Activated CD4-positive, alpha-beta T cell treated with anti-CD3 and anti-CD28 coated beads, Interleukin-2, amount 50 U/mL, for 4 hours (primary cell): ENCODE results near the gene ILDR1.

Experiments used
- DNase-seq, 2 experiments: peaks; one replicate each; pipeline ENCODE4 v3.0.0-alpha.2; 2020

ILDR1 gene

DNA sequence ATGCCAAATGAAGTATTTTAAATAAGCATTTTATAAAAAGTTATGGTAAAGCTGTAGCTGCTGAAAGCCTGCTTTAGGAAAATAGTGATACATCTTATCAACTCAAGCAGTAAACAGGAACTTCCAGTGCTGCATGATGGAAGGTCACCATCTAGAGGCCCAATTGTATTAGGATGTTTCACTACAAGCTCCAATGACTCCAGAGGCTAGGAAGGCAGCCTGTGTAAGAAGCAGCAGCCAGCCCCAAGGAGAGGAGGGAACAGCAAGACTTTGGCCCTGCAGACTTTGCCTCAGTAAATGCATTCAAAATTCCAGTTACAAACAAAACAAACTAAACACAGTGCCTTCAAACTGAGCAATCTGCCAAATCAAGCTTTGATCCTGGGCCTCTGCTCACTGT is 32.1 kb downstream of the ILDR1 start:
- DNase-seq: no peak

DNA sequence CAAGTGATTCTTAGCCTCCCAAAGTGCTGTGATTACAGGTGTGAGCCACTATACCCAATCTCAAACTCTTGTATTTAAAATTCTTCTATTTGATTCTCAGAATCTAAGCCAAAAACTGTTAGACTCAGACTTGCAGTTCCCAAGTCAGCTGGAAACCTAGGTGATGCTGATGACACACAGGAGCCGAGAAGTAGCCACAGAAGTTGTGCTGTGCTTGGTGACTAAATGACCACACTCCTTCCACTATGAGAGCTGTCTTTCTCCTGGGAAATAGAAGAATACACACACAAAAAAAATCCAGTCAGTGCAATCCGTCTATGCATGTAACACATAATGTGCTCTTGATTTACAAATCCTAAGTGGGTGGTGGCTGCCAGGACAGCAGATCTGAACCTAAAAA is 33.9 kb downstream of the ILDR1 start:
- no peak for DNase-seq

DNA sequence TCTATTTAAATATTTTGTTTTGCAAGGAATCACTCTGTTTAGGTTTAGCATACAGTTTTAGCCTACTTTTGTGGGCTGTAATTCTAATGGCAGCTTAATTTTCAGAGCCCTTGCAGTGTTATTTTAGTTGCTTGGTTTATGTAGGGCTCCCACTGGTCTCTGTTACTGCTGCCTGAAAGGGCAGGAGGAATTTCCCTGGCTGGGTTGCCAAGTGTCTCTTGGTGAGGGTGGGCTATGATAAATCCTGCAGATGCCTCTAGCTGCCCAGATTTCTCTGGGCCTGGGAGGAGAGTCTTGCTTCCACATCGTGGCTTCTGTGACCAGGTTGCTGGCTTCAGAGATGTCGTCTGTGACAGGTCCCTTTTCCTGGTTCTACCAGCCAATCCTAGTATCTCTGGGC is 36.2 kb downstream of the ILDR1 start:
- DNase-seq: no peak

DNA sequence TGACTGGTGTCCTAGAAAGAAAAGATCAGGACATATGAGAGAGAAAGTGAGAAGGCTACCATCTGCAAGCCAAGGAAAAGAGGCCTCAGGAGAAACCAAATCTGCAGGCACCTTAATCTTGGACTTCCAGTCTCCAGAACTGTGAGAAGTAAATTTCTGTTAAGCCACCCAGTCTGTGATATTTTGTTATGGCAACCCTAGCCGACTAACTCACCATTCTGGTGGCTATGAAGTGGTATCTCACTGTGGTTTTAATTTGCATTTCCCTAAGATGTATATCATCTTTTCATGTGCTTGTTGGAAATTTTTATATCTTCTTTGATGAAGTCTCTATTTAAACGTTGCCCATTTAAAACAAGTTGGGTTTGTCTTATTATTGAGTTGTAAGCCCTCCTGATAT is 40.6 kb downstream of the ILDR1 start:
- no peak for DNase-seq

DNA sequence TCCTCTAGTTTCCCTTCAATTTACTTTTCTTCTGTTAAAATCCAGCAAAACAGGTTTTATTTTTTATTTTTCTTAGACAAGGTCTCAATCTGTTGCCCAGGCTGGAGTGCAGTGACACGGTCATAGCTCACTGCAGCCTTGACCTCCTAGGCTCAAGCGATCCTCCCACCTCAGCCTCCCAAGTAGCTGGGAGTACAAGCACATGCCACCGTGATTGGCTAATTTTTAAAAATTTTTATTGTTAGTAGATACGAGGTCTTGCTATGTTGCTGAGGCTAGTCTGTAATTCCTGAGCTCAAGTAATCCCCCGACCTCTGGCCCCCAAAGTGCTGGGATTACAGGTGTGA is 41.6 kb downstream of the ILDR1 start:
- DNase-seq: no peak

DNA sequence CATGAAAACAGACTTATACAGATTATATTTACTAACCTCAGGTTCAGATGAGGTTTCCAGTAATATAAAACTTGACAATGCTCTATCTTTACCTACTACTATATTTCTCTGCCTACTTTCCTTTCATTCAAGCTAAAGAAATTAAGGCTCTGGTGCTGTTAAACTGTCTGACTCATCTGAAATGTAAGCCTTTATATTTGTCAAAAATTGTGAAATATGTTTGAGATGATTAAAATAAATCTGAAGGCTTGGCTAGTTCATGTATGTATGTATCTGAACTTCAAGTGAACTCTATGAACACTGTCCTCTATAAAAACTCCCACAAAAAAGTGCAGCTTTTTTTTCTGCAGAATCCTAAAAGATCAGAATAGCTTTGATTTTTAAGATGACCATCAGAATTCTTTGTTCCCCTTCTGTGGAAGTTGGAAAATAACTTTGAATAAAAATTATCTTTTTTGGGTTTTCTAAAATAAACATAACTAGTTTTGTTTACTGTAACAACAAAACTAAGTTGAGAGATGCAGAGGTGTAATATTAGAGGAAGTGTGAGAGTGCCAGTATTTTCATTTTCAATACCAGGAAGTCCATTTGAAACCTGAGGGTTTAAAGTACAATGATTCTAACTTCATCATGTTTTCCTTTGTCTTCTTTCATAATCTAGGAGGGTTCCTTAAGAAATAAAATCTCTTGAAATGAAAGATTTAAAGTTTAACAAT is 42.2 kb downstream of the ILDR1 start:
- DNase-seq: no peak

DNA sequence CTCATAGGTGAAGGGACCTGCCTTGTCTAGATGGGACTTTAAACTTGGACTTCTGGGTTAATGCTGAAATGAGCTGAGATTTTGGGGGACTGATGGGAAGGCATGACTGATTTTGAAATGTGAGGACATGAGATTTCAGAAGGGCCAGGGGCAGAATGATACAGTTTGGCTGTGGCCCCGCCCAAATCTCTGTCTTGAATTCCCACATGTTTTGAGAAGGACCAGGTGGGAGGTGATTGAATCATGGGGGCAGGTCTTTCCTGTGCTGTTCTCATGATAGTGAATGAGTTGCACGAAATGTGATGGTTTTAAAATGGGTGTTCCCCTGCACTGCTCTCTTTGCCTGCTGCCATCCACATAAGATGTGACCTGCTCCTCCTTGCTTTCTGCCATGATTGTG is 42.8 kb downstream of the ILDR1 start:
- no peak for DNase-seq

DNA sequence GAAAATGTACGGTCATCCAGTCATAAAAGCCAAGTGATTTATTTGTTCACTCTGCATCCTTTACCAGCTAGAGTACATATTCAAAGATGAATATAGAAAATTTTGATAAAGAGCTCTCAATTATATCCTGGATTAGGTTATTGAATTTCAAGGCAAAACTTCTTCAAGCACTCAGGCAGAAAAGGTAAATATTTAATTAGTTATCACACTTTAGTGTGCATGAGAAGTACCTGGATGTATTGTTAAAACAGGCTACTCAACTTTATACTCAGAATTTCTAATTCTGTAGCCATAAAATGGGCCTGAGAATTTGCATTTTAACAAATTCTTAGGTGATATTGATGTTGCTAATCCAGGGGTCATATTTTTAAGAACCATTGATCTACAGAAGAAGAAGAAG is 45.3 kb downstream of the ILDR1 start:
- no peak for DNase-seq

DNA sequence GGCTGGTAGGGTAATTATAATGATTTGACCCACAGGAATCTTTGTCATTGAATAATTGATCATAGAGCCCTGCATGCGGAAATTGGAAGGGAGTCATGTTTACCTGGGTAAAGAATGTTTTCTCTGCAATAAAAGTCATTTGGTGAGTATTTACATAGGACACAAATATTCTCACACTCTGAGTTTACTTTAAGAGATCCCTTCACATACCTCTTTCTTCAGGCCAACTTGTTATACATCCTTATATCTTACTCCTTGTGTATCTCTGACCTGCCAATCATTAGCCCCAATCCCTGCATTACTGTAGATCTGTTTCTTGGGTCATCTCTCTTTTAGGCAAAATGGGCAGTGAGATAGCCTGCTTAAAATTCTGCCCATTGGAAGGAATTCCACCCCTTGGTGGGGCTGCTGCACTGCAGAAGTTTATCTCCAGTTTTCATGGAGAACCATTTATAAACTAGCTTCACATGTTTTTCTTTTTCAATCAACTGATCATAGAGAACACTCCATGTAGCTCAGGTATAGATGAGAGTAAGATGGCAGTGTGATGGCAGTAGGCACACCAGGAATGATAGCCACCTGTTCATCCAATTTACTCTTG is 46.2 kb downstream of the ILDR1 start:
- DNase-seq: no peak

DNA sequence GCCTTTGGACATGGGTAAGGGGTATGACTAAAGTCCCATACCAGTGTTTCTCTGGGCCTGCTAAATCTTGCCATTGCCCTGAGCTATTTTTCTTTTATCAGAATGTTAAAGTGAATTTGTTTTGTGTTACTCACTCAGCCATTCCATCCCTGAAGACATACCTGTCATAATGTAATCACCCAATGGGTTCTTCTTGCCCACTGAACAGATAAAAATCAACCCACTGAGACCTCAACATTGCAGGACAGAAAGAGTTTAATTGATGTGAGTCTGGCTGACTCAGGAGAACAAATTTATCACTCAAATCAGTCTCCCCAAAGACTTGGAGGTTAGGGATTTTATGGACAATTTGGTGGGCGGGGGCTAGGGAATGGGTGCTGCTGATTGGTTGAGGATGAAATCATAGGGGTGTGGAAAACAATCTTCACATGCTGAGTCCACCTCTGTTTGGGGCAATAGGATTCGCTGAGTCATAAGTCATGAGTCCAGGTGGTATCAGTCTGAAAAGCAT is 47.4 kb downstream of the ILDR1 start:
- DNase-seq: no peak

DNA sequence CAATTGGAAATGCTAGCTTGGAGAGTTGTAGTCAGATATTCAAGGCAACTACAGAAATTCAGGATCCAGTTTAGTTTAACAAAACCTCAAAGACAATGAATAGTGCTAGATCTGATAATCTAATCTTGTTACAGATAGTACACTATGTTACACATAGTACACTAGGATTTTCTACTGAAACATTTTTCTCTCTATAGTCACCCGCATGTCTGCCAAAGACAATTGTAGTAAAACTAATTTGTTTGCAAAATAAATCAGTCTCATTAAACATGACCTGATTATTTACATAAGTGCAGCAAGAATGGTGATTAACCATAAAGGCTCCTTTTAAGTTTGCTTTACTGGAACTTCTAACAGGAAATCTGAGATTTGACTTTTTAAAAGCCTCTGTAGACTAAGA is 52.0 kb downstream of the ILDR1 start:
- DNase-seq: no peak

DNA sequence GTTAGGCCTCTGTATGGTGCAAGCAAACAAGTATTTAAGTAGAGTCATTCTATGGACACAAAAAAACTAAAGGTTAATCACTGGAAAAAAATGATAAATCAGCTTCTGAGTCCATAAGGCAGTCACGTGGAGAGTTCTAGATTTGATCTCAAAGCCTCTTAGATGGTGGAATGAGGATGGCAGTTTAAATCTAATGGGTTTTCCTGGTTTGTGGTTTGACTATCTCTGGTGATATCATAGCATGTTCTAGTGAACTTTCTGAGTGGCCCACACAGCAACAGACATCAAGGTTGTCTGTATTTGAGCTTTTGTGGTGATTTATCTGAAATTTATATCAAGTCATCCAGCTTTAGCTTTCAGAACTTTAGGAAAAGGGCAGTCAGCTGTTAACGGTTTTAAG is 52.4 kb downstream of the ILDR1 start:
- no peak for DNase-seq

DNA sequence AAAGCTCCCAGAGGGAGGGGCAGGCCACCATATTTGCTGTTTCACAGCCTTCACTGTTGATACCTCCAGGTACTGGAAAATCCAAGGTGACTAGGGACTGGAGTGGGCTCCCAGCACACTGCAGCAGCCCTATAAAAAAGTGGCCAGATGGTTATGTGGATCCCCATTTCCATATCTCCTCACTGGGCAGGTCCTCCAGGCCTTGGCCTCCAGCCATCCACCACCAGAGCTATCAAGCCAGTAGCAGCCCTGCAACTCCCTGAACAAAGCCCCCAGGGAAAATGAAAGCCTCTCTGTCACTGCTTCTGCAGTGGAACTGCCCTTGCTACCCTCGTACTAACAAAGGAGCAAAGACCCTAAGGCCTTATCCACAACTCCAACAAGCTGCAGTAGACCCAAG is 58.4 kb downstream of the ILDR1 start:
- DNase-seq: no peak

DNA sequence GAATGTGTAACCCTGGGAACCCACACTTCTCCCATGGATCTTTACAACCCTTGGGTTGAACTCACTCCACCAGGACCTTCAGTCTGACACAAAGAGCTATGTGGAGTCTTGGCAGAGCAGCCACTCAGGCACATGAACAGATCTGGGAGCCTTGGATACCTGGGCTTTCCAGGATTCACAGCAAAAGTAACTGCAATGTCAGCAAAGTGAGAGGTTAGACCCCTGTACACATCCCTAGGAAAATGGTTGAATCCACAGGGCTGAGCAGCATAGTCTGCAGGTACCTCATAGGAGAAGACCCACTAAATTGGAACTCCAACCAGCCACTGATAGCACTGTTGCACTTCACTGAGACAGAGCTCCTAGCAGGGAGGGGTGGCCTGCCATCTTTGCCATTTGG is 59.6 kb downstream of the ILDR1 start:
- no peak for DNase-seq

DNA sequence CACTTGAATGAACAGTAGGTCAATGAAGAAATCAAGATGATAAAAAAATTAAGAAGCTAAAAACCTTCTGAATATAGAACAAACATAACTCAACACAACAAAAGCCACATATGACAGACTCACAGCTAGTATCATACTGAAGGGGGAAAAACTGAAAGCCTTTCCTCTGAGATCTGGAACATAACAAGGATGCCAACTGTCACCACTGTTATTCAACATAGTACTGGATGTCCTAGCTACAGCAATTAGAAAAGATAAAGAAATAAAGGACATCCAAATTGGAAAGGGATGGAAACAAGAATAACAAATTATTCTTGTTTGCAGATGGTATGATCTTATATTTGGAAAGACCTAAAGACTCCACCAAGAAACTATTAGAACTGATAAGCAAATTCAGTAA is 60.8 kb downstream of the ILDR1 start:
- no peak for DNase-seq

DNA sequence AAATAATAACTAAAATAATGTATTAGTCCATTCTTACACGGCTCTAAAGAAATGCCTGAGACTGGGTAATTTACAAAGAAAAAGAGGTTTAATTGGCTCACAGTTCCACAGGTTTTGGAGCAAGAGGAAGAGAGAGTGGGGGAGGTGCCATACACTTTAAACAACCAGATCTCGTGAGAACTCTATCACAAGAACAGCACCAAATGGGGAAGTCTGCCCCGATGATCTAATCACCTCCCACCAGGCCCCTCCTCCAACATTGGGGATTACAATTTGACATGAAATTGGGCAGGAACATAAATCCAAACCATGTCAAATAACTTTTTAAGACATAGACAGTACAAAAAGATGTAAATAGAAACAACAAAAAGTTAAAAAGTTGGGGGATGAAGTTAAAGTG is 63.2 kb downstream of the ILDR1 start:
- no peak for DNase-seq

DNA sequence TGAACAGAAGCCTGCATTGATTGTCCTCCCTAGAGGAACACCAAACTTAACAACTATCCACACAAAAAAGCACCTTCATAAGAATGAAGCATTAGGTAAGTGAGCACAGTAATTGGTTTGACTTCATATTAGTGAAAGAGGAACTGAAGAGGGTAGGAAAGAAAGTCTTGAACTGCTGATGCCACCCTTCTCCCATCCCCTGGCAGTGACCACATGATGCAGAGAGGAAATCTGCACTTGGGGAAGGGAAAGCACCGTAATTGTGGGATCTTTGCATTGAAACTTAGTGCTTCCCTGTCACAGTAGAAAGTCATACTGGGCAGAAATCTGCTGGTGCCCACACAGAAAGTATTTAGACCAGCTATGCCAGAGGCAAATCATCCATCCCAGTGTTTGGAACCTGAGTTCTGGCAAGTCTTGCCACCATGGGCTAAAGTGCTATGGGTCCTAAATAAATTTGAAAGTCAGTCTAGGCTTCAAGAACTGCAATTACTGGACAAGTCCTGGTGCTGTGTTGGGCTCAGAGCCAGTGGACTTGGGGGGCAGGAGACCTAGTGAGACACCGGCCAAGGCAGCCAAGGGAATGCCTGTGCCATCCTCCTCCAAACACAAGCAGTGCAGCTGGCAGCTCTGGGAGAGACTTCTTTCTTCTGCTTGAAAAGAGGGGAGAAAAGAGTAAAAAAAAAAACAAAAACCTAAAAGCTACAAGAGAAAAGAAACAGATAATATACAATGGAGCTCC is 64.2 kb downstream of the ILDR1 start:
- DNase-seq: no peak

DNA sequence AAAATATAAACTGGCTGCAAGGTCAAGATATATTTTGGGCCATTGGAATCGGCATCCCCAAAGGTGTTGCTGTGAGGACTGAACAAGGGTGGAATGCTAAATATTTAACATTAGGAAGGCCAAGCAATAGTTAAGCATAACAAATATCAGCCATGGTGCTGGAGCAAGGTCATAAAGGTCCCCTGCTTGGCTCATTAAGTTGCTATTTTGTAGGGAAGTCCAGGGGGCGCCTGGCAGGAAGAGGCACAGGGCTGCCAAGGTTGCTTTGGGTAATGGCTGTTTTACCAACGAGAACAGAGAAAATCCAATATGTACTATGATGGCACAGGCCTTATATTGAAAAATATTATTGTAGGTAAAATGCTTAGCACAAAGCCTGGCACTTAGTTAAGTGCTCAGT is 65.7 kb downstream of the ILDR1 start:
- DNase-seq: no peak

DNA sequence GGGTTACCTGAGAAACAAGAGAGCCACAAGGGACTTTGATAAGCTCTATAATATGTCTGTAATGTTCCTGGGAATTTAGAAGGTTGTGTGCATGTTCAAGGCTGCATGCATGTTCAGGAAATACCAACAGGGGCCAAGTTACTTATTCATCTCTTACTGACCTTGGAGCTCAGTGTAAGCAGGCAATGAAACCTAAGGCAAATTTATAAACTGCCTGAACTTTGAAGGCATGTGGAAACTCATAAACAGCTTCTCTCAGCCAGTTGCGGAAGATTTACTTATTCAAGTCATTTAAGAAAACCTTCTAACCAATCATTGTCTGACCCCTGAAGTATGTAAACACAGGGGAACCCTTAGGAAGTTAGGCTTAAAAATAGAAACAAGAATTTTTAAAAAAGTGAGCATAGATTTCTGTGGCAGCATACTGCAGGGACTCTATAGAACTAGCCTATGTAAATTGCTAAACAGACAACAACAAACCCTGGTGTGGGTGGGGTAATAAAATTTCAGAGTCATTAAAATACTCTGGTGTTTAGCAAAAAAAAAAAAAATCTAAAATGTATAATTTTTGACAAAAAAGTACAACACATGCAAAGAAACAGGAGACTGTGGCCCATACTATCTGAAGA is 70.6 kb downstream of the ILDR1 start:
- DNase-seq: no peak

DNA sequence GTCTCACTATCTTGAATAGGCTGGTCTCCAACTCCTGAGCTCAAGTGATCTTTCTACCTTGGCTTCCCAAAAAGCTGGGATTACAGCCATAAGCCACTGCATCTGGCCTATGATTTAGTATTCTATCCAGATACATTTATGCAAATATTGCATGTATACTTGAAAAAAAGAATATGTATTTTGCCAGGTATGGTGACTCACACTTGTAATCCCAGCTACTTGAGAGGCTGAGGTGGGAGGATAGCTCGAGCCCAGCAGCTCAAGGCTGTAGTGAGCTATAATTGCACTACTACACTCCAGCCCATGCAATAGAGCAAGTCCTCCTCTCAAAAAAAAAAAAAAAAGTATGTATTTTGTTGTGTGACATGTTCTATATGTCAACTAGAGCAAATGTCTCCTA is 73.4 kb downstream of the ILDR1 start:
- DNase-seq: no peak

DNA sequence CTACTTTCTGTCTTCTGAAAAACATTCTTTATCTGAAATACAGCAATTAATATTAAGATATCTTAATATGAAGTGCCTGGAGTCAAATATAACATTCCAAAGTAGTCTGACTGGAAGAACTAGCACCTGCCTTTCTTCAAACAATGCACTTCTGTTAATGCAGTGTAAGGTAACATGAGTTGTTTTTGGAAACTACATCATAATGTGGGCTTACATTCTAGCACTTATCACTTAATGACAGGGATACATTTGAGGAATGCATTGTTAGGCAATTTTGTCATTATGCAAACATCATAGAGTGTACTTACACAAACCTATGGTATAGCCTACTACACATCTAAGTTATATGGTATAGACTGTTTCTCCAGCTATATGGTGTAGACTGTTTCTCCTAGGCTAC is 78.6 kb downstream of the ILDR1 start:
- DNase-seq: no peak

DNA sequence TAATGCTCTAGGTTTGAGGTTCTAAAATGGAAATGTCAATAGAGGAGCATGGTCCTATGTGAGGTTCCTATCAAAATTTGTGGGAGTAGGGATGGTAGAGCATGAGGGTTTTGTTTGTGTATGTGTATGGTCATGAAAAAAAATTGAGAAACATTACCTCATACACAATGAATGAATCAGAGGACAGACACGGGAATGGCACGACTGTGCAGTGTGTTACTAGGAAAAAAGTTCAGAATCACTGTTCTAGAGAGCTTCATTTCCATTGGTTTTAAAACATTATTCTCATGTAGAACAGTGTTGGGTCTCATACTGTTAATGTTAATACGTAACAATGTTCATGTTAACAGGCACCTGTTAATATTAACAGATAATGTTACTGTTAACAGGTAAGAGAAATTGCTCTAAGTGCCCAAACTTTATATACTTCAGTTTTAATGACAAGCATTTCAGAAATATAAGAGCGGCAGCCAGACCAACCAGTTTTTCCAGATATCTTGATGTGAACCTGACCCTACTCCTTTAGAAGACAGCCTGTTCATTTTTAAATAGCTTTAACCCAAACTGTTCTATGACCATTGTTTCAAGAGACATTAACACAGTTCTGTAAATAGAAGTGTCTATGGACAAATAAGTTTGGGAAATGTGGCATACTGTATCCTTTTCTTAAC is 79.8 kb downstream of the ILDR1 start:
- DNase-seq: no peak

DNA sequence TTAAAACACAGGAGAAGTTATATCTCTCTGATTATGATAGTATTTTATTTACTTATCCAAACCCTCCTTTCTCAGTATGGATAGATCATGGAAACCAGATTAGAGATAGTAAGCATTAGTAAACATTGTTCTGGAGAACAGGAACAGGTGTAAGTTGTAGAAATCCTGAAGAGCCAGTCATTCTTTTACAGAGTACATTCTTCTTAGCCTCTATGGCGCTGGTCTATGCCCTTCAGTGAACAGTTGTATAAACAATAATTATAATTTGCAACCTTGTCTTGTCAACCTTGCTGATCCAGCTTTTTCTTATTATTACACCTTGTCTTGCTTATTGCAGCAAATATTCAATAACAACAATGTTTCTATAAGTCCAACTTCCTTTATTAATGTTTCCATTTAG is 80.5 kb downstream of the ILDR1 start:
- DNase-seq: no peak
